Measurements from ENCODE around the gene HS3ST3B1.

The HS3ST3B1 gene

GRCh38 chr17:14340857-14341754, 40.2 kb downstream of the HS3ST3B1 start (continued):
- TF ChIP-seq ZNF571 (tag by site-specific recombination; IDR thresholded peaks at IDR 0.05), result no peak
- no peak for TF ChIP-seq ZNF394 (tag by site-specific recombination; IDR thresholded peaks at IDR 0.05; ENCODE audit: borderline replicate concordance)
- TF ChIP-seq YY2 (tag by site-specific recombination; IDR thresholded peaks at IDR 0.05), result no peak
- TF ChIP-seq ZBTB1 (tag by site-specific recombination; IDR thresholded peaks at IDR 0.05), result no peak
- TF ChIP-seq ZBTB21 (tag by site-specific recombination; IDR thresholded peaks at IDR 0.05), result no peak
- no peak for TF ChIP-seq HOXA7 (CRISPR knock-in tag; IDR thresholded peaks at IDR 0.05; ENCODE audit: borderline replicate concordance)
- TF ChIP-seq, protein P1, sequence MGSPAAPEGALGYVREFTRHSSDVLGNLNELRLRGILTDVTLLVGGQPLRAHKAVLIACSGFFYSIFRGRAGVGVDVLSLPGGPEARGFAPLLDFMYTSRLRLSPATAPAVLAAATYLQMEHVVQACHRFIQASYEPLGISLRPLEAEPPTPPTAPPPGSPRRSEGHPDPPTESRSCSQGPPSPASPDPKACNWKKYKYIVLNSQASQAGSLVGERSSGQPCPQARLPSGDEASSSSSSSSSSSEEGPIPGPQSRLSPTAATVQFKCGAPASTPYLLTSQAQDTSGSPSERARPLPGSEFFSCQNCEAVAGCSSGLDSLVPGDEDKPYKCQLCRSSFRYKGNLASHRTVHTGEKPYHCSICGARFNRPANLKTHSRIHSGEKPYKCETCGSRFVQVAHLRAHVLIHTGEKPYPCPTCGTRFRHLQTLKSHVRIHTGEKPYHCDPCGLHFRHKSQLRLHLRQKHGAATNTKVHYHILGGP (tag by site-specific recombination; IDR thresholded peaks at IDR 0.05), result no peak
- no peak for TF ChIP-seq ZNF518A (tag by site-specific recombination; conservative IDR thresholded peaks at IDR 0.05; ENCODE audit: low read depth)
- peak; percentile 97 for TF ChIP-seq ZIC2 (tag by site-specific recombination; IDR thresholded peaks at IDR 0.05)
- TF ChIP-seq, protein P2, sequence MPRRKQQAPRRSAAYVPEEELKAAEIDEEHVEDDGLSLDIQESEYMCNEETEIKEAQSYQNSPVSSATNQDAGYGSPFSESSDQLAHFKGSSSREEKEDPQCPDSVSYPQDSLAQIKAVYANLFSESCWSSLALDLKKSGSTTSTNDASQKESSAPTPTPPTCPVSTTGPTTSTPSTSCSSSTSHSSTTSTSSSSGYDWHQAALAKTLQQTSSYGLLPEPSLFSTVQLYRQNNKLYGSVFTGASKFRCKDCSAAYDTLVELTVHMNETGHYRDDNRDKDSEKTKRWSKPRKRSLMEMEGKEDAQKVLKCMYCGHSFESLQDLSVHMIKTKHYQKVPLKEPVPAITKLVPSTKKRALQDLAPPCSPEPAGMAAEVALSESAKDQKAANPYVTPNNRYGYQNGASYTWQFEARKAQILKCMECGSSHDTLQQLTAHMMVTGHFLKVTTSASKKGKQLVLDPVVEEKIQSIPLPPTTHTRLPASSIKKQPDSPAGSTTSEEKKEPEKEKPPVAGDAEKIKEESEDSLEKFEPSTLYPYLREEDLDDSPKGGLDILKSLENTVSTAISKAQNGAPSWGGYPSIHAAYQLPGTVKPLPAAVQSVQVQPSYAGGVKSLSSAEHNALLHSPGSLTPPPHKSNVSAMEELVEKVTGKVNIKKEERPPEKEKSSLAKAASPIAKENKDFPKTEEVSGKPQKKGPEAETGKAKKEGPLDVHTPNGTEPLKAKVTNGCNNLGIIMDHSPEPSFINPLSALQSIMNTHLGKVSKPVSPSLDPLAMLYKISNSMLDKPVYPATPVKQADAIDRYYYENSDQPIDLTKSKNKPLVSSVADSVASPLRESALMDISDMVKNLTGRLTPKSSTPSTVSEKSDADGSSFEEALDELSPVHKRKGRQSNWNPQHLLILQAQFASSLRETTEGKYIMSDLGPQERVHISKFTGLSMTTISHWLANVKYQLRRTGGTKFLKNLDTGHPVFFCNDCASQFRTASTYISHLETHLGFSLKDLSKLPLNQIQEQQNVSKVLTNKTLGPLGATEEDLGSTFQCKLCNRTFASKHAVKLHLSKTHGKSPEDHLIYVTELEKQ (tag by site-specific recombination; IDR thresholded peaks at IDR 0.05; ENCODE audit: borderline replicate concordance), result no peak
- TF ChIP-seq ZNF341 (tag by site-specific recombination; IDR thresholded peaks at IDR 0.05; ENCODE audit: low read depth), result peak; percentile 57
- TF ChIP-seq ZNF510 (tag by site-specific recombination; IDR thresholded peaks at IDR 0.05; ENCODE audit: insufficient replicate concordance), result no peak
- peak; percentile 26; the same call in 1 of the 2 replicates for TF ChIP-seq PRDM10 (tag by site-specific recombination; IDR thresholded peaks at IDR 0.05)
- TF ChIP-seq ZNF211 (tag by site-specific recombination; IDR thresholded peaks at IDR 0.05; ENCODE audit: low read depth), result no peak
- no peak for TF ChIP-seq ZNF433 (tag by site-specific recombination; IDR thresholded peaks at IDR 0.05; ENCODE audit: low read depth)
- TF ChIP-seq, protein P3, sequence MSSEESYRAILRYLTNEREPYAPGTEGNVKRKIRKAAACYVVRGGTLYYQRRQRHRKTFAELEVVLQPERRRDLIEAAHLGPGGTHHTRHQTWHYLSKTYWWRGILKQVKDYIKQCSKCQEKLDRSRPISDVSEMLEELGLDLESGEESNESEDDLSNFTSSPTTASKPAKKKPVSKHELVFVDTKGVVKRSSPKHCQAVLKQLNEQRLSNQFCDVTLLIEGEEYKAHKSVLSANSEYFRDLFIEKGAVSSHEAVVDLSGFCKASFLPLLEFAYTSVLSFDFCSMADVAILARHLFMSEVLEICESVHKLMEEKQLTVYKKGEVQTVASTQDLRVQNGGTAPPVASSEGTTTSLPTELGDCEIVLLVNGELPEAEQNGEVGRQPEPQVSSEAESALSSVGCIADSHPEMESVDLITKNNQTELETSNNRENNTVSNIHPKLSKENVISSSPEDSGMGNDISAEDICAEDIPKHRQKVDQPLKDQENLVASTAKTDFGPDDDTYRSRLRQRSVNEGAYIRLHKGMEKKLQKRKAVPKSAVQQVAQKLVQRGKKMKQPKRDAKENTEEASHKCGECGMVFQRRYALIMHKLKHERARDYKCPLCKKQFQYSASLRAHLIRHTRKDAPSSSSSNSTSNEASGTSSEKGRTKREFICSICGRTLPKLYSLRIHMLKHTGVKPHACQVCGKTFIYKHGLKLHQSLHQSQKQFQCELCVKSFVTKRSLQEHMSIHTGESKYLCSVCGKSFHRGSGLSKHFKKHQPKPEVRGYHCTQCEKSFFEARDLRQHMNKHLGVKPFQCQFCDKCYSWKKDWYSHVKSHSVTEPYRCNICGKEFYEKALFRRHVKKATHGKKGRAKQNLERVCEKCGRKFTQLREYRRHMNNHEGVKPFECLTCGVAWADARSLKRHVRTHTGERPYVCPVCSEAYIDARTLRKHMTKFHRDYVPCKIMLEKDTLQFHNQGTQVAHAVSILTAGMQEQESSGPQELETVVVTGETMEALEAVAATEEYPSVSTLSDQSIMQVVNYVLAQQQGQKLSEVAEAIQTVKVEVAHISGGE (tag by site-specific recombination; conservative IDR thresholded peaks at IDR 0.05; ENCODE audit: low read depth), result peak; percentile 23; the same call in 1 of the 2 replicates
- TF ChIP-seq GLI2 (tag by site-specific recombination; IDR thresholded peaks at IDR 0.05; ENCODE audit: borderline replicate concordance, low read depth), result 0 out of 2 replicates have a peak, but pooled peaks have one; percentile 13
- TF ChIP-seq ZNF350 (tag by site-specific recombination; IDR thresholded peaks at IDR 0.05), result no peak
- TF ChIP-seq ZNF132 (tag by site-specific recombination; IDR thresholded peaks at IDR 0.05; ENCODE audit: borderline replicate concordance), result no peak
- no peak for TF ChIP-seq ZNF184 (tag by site-specific recombination; IDR thresholded peaks at IDR 0.05)
